Activated B cell treated with CpG ODN at 0.5 μM for 24 hours (primary cell): Measurements from ENCODE around the gene KANK2. TPM values are rescaled to one million over a fixed set of nuclear protein-coding genes. Genes with fewer than 3 reads are reported as not detected.
A peak's percentile ranks its signal among the peaks of the same experiment; 100 is the strongest.

Source experiments
- ATAC-seq: fragments of 200-7000 bp; cut with Tn5 transposase; one replicate; pipeline ENCODE4 v1.10.0; 2021; ENCODE audit warnings: low read depth, mild to moderate bottlenecking, moderate library complexity
- CTCF ChIA-PET: fragments of 350-600 bp; sonication (Branson Sonifier 250); formaldehyde crosslinking; loops from one replicate; lab custom pipeline; 2021; ENCODE audit warnings: antibody characterized with exemption; lab: Charles Lee
- POLR2A ChIA-PET: fragments of 350-600 bp; sonication (Branson Sonifier 250); formaldehyde crosslinking; loops from one replicate; lab custom pipeline; 2021; ENCODE audit warnings: antibody characterized with exemption; lab: Charles Lee
- DNase-seq: peaks from one replicate; pipeline ENCODE4 v3.0.0; 2022
- H3K27ac Mint-ChIP-seq: one replicate; pipeline ENCODE4 v1.8.0; 2020; ENCODE audit warnings: mixed read lengths
- H3K27me3 Mint-ChIP-seq: one replicate; pipeline ENCODE4 v1.8.0; 2021; ENCODE audit warnings: mixed read lengths
- H3K36me3 Mint-ChIP-seq: one replicate; pipeline ENCODE4 v1.8.0; 2021; ENCODE audit warnings: low read depth, mixed read lengths
- H3K4me1 Mint-ChIP-seq: one replicate; pipeline ENCODE4 v1.8.0; 2021; ENCODE audit warnings: mixed read lengths
- H3K4me3 Mint-ChIP-seq: one replicate; pipeline ENCODE4 v1.8.0; 2020; ENCODE audit warnings: mild to moderate bottlenecking, mixed read lengths
- H3K9me3 Mint-ChIP-seq: one replicate; pipeline ENCODE4 v1.8.0; 2020; ENCODE audit warnings: mixed read lengths
- intact Hi-C: fragments of 100-400 bp; cut with micrococcal nuclease; formaldehyde crosslinking; loops from one replicate; pipeline ENCODE4 v1.15.1; 2024
- total RNA-seq: library from RNA; stranded (reverse); gene quantifications from 2 replicates; pipeline ENCODE4 v1.2.3, GENCODE V29; 2022
- TF ChIP-seq, protein P1 (sequence below): fragments of 200-600 bp; IDR thresholded peaks from one replicate; pipeline ENCODE4 v1.8.0; 2022; ENCODE audit warnings: antibody characterized with exemption, mild to moderate bottlenecking

The KANK2 gene
- 2.3 and 3.3 TPM in 2 replicates for total RNA-seq

DNA sequence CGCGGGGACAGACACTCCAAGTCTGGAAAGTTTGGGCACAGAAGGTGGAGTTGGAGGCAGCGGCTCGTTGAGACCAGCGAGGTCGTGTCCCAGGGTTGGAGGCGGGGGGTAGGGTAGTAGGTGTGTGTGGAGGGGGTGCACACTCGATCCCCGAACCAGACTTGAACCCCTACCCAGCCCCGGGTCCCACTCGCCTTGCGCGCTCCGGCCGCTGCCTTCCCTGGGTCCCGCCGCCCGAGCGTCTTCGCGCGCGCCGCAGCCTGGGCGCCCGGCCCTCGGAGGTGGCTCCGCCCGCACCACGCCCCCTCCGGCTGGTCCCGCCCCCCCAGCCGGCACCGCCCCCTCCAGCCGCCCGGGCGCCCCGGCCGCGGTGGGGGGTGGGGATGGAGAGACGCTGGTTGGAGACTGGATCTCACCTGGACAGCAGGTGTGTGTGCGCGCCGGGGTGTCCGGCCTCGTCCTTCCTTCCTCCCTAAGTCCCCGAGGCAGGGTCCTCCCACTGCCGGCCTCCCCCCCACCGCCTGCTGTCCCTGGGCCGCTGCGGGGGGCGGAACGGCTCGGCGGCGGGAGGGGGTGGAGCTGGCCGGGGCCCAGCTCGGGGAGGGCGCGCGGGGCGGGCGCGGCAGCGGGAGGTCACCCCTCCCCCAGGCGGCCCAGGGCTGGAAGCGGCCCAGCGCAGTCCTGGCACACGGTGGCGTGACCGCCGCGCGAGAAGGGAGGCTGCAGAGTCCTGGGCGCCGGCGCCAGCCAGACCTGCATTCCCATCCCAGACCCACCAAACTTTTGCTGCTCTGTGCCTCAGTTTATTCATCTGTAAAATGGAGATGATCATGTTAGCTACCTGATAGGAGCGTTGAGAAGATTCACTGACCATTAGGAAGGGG lies at the start of gene KANK2:
Gene KANK2, minus strand, starts transcription at position 255 of the 884 bp plus-strand sequence. CDS start 3,034 bp downstream, outside the sequence.
- CTCF ChIA-PET: no interaction called here
- H3K36me3 Mint-ChIP-seq: no peaks in the 10 kb centered on the region

DNA sequence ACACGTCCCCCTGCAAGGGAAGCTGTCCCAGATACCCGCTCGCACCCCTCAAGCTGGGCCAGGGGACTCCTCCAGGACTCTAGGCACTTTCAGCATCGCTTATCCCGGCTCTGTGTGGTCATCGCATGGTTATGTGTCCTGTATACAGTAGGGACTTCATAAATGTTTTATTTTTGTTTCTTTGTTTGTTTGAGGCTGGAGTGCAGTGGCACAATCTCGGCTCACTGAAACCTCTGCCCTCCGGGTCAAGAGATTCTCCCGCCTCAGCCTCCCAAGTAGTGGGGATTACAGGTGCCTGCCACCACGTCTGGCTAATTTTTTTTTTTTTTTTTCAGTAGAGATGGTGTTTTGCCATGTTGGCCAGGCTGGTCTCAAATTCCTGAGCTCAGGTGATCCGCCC lies 49.6 kb upstream of the KANK2 start:
- no peak for ATAC-seq
- DNase-seq: no peak
- no peak overlapping the region for H3K27ac Mint-ChIP-seq
- no peaks in the 10 kb centered on the region for H3K27me3 Mint-ChIP-seq
- H3K9me3 Mint-ChIP-seq: no peaks in the 10 kb centered on the region
- intact Hi-C loops: no loop called here
- POLR2A ChIA-PET: interaction anchor here (0.5 to 0.6 kb wide), 2 partner anchors 76 to 425 kb away, joined by 3 to 6 read pairs; no protein-coding TSS in a partner anchor
- no peak overlapping the region for H3K4me3 Mint-ChIP-seq
- no peaks in the 10 kb centered on the region for H3K36me3 Mint-ChIP-seq
- CTCF ChIA-PET: no interaction called here
- TF ChIP-seq, protein P1, sequence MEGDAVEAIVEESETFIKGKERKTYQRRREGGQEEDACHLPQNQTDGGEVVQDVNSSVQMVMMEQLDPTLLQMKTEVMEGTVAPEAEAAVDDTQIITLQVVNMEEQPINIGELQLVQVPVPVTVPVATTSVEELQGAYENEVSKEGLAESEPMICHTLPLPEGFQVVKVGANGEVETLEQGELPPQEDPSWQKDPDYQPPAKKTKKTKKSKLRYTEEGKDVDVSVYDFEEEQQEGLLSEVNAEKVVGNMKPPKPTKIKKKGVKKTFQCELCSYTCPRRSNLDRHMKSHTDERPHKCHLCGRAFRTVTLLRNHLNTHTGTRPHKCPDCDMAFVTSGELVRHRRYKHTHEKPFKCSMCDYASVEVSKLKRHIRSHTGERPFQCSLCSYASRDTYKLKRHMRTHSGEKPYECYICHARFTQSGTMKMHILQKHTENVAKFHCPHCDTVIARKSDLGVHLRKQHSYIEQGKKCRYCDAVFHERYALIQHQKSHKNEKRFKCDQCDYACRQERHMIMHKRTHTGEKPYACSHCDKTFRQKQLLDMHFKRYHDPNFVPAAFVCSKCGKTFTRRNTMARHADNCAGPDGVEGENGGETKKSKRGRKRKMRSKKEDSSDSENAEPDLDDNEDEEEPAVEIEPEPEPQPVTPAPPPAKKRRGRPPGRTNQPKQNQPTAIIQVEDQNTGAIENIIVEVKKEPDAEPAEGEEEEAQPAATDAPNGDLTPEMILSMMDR: no peak
- peaks cover 6% of the 10 kb centered on the region for H3K4me1 Mint-ChIP-seq

More for the DNA sequence above, at the start of gene KANK2:
- Mint-ChIP-seq H3K9me3 (no peaks in the 10 kb centered on the region), H3K4me1 (peaks cover 11% of the 10 kb centered on the region), H3K27ac (no peak within 1 kb of the TSS), H3K27me3 (peaks cover 15% of the 10 kb centered on the region), H3K4me3 (peak within 1 kb of the TSS; percentile 74)
- POLR2A ChIA-PET: interaction anchor here (0.5 kb wide), 1 partner anchor 224 kb away, joined by 4 read pairs; no protein-coding TSS in a partner anchor
- peak; percentile 93 for ATAC-seq
- TF ChIP-seq, protein P1: no peak
- intact Hi-C loops: loop anchor here (1.0 to 5.0 kb wide), 2 partner anchors 17 to 40 kb away; partner anchors contain the start of gene SPC24
- peak; percentile 83 for DNase-seq

DNA sequence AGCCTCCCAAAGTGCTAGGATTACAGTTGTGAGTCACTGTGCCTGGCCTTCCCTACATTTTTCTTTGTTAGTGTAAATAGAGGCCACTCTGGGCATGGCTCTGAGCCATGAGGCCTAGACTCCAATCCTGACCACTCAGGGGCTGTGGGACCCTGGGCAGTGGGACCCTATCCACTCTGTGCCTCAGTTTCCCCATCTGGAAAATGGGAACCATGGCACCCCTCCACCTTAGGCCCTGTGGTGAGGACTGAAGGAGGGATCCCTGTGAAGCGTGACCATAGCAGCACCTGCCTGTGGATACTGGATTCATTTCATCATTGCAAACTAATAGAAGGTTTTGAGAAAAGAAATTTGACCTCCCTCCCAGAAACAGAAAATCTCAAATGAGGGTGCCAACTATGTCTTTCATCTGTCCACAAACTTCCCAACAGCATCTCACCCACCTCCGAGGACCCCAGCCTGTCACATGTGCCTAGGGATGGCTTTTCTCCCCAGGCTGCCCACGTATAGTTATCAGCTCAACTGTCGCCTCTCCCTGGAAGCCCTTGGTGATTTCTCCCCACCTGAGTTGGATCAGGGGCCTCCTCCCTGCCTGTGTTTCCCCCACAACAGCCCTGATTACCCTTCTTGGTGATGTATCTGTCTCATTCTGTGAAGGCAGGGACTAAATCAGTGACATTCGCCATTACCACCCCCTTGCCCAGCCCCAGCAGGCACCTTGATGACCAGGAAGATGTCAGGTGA lies 47.7 kb upstream of the KANK2 start:
- H3K27ac Mint-ChIP-seq: no peak overlapping the region
- DNase-seq (no peak), ATAC-seq (no peak)
- ChIA-PET CTCF (no interaction called here), POLR2A (no interaction called here)
- peaks cover 6% of the 10 kb centered on the region for H3K4me1 Mint-ChIP-seq
- intact Hi-C loops: no loop called here
- TF ChIP-seq, protein P1: no peak
- H3K27me3 Mint-ChIP-seq: peaks cover 2% of the 10 kb centered on the region
- no peaks in the 10 kb centered on the region for H3K36me3 Mint-ChIP-seq
- H3K9me3 Mint-ChIP-seq: no peaks in the 10 kb centered on the region
- H3K4me3 Mint-ChIP-seq: no peak overlapping the region

DNA sequence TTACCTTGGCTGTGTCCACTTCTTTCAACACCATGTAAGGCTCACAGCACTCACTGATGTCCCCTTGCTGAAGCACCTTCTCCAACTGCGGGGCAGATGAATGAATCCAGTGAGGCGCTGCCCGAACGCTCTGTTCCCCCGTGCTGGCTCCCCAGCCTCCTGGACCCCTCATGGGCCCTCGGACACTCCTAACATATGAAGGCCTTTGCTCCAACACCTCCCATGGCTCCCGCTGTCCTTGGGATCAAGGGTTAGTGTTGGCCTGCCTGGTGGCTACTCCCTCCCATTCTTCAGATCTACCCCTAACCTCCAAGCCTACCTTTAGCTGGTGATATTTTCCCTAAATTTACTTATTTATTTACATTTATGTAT lies 46.4 kb upstream of the KANK2 start:
- DNase-seq (no peak), ATAC-seq (no peak)
- intact Hi-C loops: loop anchor here (1.0 to 2.0 kb wide), 4 partner anchors 17 to 239 kb away; no protein-coding TSS in a partner anchor
- peaks cover 6% of the 10 kb centered on the region for H3K4me1 Mint-ChIP-seq
- TF ChIP-seq, protein P1: no peak
- peaks cover 3% of the 10 kb centered on the region for H3K9me3 Mint-ChIP-seq
- H3K36me3 Mint-ChIP-seq: no peaks in the 10 kb centered on the region
- H3K27me3 Mint-ChIP-seq: peaks cover 2% of the 10 kb centered on the region
- CTCF ChIA-PET: interaction anchor here (0.6 to 1.3 kb wide), 5 partner anchors 9 to 290 kb away, joined by 3 to 6 read pairs (median 3); no protein-coding TSS in a partner anchor
- H3K27ac Mint-ChIP-seq: no peak overlapping the region
- POLR2A ChIA-PET: no interaction called here
- peak overlapping the region; percentile 15 for H3K4me3 Mint-ChIP-seq
